Esophagus muscularis mucosa (tissue), 4 donors: Measurements from ENCODE around the gene AUTS2.
"Not testable (repeated sequence)": the region's sequence is repeated elsewhere in the genome, so short reads cannot be mapped to it uniquely, and the experiment has no call there.

ENCODE experiments used
- EP300 ChIP-seq: sonication (generic); formaldehyde crosslinking; IDR thresholded peaks from one replicate; pipeline ENCODE4 v1.6.1; 2017; ENCODE audit warnings: antibody characterized with exemption
- POLR2A ChIP-seq: fragments of 450-650 bp; IDR thresholded peaks from one replicate; pipeline ENCODE4 v1.6.1; 2017; ENCODE audit warnings: antibody characterized with exemption, moderate library complexity, mild to moderate bottlenecking, low read depth
- POLR2AphosphoS5 ChIP-seq, 2 donors: sonication (generic); formaldehyde crosslinking; IDR thresholded peaks; one replicate each; pipeline ENCODE4 v1.6.1; 2017; ENCODE audit warnings: antibody characterized with exemption in 2 of 2
- TF ChIP-seq, protein P1 (sequence below), 3 experiments: fragments of 200-600 bp in 2 of 3; fragments of 450-650 bp in 1 of 3; sonication (generic) in 2 of 3; IDR thresholded peaks; one replicate each; pipeline ENCODE4 v1.5.1; 2017 to 2019; ENCODE audit warnings: antibody characterized with exemption in 3 of 3, mild to moderate bottlenecking in 2 of 3, moderate library complexity in 1 of 3

DNA sequence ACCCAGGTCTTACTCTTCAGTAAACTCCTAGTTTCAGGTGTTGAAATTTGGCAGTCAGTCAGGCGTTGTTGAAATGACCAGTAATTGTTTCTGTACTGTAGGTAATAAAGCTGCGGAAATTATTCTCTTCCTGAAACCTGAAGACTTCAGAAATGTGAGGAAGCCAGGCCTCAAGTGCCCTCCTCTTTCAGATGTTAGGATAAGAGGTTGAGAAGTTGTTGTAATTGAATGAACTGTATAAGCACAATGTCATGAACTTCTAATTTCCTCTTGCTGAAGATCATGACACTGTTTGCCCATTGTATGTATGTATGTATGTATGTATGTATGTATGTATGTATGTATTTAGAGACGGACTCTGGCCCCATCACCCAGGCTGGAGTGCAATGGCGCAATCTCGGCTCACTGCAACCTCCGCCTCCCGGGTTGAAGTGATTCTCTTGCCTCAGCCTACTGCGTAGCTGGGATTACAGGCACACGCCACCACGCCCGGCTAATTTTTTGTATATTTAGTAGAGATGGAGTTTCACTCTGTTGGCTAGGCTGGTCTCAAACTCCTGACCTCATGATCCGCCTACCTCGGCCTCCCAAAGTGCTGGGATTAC lies 1131.4 kb downstream of the AUTS2 start:
- TF ChIP-seq POLR2A; POLR2AphosphoS5 (IDR thresholded peaks at IDR 0.05); EP300: not testable (repeated sequence)
- TF ChIP-seq, protein P1, sequence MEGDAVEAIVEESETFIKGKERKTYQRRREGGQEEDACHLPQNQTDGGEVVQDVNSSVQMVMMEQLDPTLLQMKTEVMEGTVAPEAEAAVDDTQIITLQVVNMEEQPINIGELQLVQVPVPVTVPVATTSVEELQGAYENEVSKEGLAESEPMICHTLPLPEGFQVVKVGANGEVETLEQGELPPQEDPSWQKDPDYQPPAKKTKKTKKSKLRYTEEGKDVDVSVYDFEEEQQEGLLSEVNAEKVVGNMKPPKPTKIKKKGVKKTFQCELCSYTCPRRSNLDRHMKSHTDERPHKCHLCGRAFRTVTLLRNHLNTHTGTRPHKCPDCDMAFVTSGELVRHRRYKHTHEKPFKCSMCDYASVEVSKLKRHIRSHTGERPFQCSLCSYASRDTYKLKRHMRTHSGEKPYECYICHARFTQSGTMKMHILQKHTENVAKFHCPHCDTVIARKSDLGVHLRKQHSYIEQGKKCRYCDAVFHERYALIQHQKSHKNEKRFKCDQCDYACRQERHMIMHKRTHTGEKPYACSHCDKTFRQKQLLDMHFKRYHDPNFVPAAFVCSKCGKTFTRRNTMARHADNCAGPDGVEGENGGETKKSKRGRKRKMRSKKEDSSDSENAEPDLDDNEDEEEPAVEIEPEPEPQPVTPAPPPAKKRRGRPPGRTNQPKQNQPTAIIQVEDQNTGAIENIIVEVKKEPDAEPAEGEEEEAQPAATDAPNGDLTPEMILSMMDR (IDR thresholded peaks at IDR 0.05) = not testable (repeated sequence)
